Dedifferentiated amniotic fluid mesenchymal stem cell (primary cell): ENCODE results near the gene ZBTB20.

Experiments used
- DNase-seq: peaks from one replicate; pipeline ENCODE4 v3.0.0-alpha.2; 2016; ENCODE audit errors: extremely low spot score

The ZBTB20 gene

DNA sequence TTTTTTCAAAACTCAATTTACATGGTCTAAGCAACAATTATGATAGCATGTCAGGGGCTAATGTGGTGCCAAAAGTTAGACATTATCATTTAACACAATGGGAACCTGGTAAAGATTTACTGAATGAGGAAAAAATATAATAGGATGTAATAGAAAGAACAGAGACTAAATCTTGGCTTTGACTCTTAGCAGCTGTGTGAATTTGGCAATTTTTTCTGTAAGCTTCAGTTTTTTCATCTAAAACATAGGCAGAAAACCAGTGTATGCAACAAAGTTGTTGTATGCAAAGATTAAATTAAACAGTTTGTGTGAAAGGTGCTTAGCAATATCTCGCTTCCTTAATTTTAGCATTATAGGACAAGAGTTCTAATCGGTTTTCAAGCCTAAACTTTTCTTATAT lies 57.6 kb downstream of the ZBTB20 start:
- no peak for DNase-seq

DNA sequence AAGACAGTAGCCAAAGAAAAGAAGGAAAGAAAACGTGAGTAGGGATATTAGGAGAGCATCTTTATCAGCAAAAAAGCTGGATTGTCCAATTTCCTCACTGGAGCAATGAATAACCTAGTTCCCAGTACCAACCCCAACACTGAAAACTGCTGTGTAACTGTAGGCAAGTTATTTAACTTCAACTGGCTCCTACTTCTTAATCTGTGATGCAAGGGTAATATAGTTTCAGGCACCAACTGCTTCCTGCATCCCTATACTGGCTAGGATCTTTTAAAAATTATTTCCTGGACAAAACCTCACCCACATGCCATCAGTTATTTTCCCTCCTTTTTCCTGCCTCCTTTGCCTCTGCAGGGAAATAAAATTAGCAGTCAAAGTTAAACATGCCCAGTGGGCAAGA lies 59.6 kb downstream of the ZBTB20 start:
- no peak for DNase-seq

DNA sequence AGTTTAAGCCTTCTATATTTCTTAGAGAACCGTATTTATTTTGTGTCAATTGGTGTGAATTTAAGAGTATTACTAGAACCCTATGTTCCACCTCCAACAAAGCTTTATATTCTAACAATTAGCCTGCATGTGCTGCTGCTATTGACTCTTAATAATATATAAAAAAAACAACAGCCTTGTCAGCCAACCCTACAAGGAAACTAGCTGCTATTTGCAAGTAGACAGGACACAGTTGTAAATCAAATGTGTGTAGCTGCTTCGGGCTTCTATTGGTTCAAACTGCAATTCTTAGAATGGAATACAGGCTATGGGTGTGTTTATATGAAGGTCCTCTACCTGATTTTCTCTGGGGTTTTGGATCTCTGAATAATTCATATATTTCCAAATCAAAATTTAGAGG lies 60.7 kb downstream of the ZBTB20 start:
- no peak for DNase-seq

DNA sequence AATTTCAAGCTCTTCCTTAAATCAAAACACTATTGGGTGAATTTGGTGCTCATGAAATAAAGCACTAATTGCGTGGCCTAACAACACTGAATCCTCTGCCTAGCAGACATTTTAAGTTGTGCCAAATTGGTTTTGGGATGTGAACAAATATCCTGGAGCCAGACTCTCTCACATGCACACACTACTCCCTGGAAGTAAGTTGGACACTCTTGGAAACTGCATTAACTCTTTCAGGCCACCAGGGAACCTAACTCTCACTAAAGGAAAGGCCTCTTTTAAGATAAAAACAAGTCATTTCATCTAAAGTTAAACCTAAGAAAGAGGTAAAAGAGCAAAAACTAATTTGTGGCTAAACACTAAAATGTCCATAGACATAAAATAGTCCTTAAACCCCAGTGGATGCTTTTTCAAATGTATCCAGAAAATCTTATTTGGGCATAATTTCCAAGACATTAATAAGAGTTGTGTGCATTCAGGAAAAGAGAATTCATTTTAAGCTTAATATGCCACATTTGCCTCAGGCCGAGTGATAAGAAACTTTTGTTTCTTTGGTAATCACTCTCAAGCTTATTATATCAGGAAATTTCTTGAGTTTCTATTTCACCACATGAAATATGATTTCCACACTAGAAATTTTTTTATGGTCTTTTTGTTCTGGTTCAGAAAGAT lies 61.8 kb downstream of the ZBTB20 start:
- no peak for DNase-seq

DNA sequence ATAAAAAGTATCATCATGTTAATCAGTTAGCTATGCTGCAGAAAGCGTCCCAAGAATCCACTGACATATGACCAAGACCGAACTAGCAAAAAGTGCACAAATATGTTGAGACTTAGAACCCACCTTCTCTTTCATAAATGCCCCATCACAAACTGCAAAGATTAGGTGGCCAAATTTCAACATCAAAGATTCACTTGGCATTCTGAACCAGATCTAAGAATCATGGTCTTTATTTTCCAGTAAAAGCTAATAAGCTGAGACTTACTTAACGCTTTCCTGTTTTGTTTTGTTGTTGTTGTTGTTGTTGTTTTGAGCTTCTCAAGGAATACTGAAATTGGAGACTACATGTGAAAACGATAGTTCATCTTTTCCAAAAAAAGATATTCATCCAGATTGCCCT lies 62.4 kb downstream of the ZBTB20 start:
- DNase-seq = no peak

- no peak for DNase-seq
Measured at GRCh38 chr3:115082260-115082659, 64.8 kb downstream of the ZBTB20 start.

DNA sequence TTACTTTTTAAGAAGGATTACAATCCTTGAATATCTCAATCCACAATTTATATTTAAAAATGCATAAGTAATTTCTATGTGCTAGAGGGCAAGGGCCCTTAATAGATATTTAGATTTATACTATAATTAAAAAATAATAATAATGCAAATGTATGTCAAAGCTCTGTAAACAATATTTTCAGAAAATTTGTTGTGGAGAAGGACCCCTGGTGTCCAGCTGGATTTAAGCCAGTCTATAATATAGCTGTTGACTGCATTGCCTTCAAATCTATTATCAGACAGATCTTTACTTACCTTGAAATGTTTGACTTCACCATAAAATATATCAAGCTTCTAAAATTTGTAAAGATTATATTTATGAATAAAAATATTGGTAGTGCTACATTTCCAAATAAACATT lies 65.6 kb downstream of the ZBTB20 start:
- DNase-seq = no peak

GRCh38 chr3:115077501-115078250 lies 69.4 kb downstream of the ZBTB20 start:
- no peak for DNase-seq

GRCh38 chr3:115074502-115074901 lies 72.6 kb downstream of the ZBTB20 start:
- DNase-seq = no peak

GRCh38 chr3:115072265-115073021 lies 74.6 kb downstream of the ZBTB20 start:
- no peak for DNase-seq

DNA sequence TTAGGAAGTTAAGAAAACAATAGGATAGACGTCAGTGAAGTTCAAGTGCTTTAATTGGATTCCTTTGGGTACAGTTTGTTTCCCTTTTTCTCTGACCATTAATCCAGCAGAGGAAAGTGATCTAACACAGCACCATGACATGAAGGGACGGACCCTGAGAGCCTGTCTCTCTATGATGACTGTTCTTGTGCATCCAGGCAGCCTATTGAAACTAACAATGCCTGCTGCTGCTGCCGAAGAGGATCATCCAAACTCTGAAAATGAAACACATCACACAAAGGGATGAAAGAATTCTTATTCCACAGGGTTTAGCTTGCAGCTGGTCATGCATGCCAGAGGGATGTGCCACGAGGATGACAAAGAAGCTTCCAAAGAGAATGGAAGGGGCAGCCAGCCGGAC lies 75.5 kb downstream of the ZBTB20 start:
- DNase-seq = peak; percentile 48

GRCh38 chr3:115071166-115071565 lies 75.9 kb downstream of the ZBTB20 start:
- DNase-seq = no peak

- no peak for DNase-seq
Measured at GRCh38 chr3:115068799-115069198, 78.3 kb downstream of the ZBTB20 start.

- DNase-seq = peak; percentile 35
Measured at GRCh38 chr3:115062412-115062956, 84.6 kb downstream of the ZBTB20 start.

GRCh38 chr3:115062009-115062408 lies 85.1 kb downstream of the ZBTB20 start:
- DNase-seq = no peak

- DNase-seq = no peak
Measured at GRCh38 chr3:115052906-115053305, 94.2 kb downstream of the ZBTB20 start.

- DNase-seq = peak; percentile 45
Measured at GRCh38 chr3:115042351-115042750, 104.7 kb downstream of the ZBTB20 start.

GRCh38 chr3:115040673-115041286 lies 106.3 kb downstream of the ZBTB20 start:
- peak; percentile 55 for DNase-seq

GRCh38 chr3:115040246-115040645 lies 106.8 kb downstream of the ZBTB20 start:
- DNase-seq = no peak

GRCh38 chr3:115038817-115039216 lies 108.3 kb downstream of the ZBTB20 start:
- DNase-seq = no peak

GRCh38 chr3:115022835-115023398 lies 124.2 kb downstream of the ZBTB20 start:
- no peak for DNase-seq

DNA sequence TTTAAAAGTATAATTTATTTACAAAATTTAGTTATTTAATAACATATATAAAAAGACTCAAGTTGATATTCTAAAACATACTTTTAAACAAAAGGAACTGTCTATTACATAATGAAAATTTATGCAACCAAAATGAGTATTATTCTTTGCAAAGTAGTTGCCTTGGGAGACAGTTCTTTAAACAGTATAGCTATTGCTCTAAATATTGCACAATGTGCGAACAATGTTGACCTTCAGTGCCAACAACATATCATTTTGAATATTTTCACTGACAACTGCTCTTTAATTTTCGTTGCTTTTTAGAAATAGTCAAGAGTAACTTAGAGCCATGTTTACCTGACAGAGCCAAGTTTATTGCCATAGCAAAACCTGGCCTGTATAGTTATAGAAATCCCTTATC lies 124.9 kb downstream of the ZBTB20 start:
- DNase-seq = no peak
